NT2/D1 (cell line): ENCODE results near the gene SULT1B1.

ENCODE experiments used
- DNase-seq: peaks from one replicate; pipeline ENCODE4 v3.0.0-alpha.2; 2011; ENCODE audit warnings: low read depth, low spot score
- H3K27me3 ChIP-seq: 2 replicates; pipeline ENCODE4 v1.6.0; 2011; ENCODE audit warnings: mild to moderate bottlenecking; ENCODE audit not compliant: insufficient read length, insufficient read depth
- H3K36me3 ChIP-seq: 2 replicates; pipeline ENCODE4 v1.6.1; 2011; ENCODE audit warnings: mild to moderate bottlenecking, low read length, mixed read lengths; ENCODE audit not compliant: insufficient read depth, insufficient read length
- H3K4me1 ChIP-seq: 2 replicates; pipeline ENCODE4 v1.5.1; 2011; ENCODE audit not compliant: insufficient read depth, insufficient read length
- H3K4me3 ChIP-seq: 2 replicates; pipeline ENCODE4 v1.5.1; 2011; ENCODE audit warnings: low read depth; ENCODE audit not compliant: insufficient read length
- H3K9ac ChIP-seq: 2 replicates; pipeline ENCODE4 v1.6.0; 2011; ENCODE audit warnings: low read depth; ENCODE audit not compliant: insufficient read length
- H3K9me3 ChIP-seq: 2 replicates; pipeline ENCODE4 v1.5.1; 2011; ENCODE audit warnings: mild to moderate bottlenecking, low read length; ENCODE audit not compliant: insufficient read depth
- SUZ12 ChIP-seq: IDR thresholded peaks from 2 replicates; pipeline ENCODE4 v1.6.1; 2011; ENCODE audit not compliant: insufficient read length, insufficient read depth; ENCODE audit errors: extremely low read depth
- YY1 ChIP-seq: IDR thresholded peaks from 2 replicates; pipeline ENCODE4 v1.6.1; 2011; ENCODE audit not compliant: insufficient read length, insufficient read depth
- ZNF274 ChIP-seq: IDR thresholded peaks from 2 replicates; pipeline ENCODE4 v1.6.1; 2011; ENCODE audit warnings: mild to moderate bottlenecking, low read depth, low read length

The SULT1B1 gene

GRCh38 chr4:69760455-69760854, at the start of gene SULT1B1:
Gene SULT1B1 (minus strand): TSS chr4:69760620. CDS start chr4:69755217, 5,403 bp downstream.
- H3K9ac ChIP-seq = no peak within 1 kb of the TSS
- H3K4me1 ChIP-seq = no peaks in the 10 kb centered on the region
- no peaks in the 10 kb centered on the region for H3K27me3 ChIP-seq
- no peak within 1 kb of the TSS for H3K4me3 ChIP-seq
- TF ChIP-seq YY1 = no peak
- no peak for TF ChIP-seq ZNF274
- no peak for TF ChIP-seq SUZ12
- no peak for DNase-seq
- H3K36me3 ChIP-seq = no peaks in the 10 kb centered on the region
- no peaks in the 10 kb centered on the region for H3K9me3 ChIP-seq

- no peaks in the 10 kb centered on the region for H3K4me1 ChIP-seq
- no peak overlapping the region for H3K4me3 ChIP-seq
- H3K36me3 ChIP-seq = no peaks in the 10 kb centered on the region
- TF ChIP-seq ZNF274 (no peak), SUZ12 (no peak), YY1 (no peak)
- no peak for DNase-seq
- no peaks in the 10 kb centered on the region for H3K27me3 ChIP-seq
- H3K9me3 ChIP-seq = no peaks in the 10 kb centered on the region
- no peak overlapping the region for H3K9ac ChIP-seq
These were observed 40.2 kb upstream of the SULT1B1 start for GRCh38 chr4:69800599-69800998.

- no peak for DNase-seq
- Histone ChIP-seq H3K4me3 (no peak overlapping the region), H3K36me3 (no peaks in the 10 kb centered on the region), H3K9me3 (no peaks in the 10 kb centered on the region), H3K4me1 (no peaks in the 10 kb centered on the region), H3K9ac (no peak overlapping the region), H3K27me3 (no peaks in the 10 kb centered on the region)
- TF ChIP-seq ZNF274 (no peak), SUZ12 (no peak), YY1 (no peak)
These were observed 38.9 kb upstream of the SULT1B1 start for GRCh38 chr4:69799337-69799736.

- no peak for DNase-seq
- TF ChIP-seq SUZ12 (no peak), ZNF274 (no peak), YY1 (no peak)
- H3K9ac ChIP-seq = no peak overlapping the region
- H3K4me1 ChIP-seq = no peaks in the 10 kb centered on the region
- no peaks in the 10 kb centered on the region for H3K9me3 ChIP-seq
- no peak overlapping the region for H3K4me3 ChIP-seq
- H3K36me3 ChIP-seq = no peaks in the 10 kb centered on the region
- H3K27me3 ChIP-seq = no peaks in the 10 kb centered on the region
These were observed 33.3 kb upstream of the SULT1B1 start for GRCh38 chr4:69793732-69794131.

GRCh38 chr4:69787879-69788278, 27.5 kb upstream of the SULT1B1 start:
- H3K9ac ChIP-seq = no peak overlapping the region
- H3K9me3 ChIP-seq = peaks cover 7% of the 10 kb centered on the region; the same call in 1 of the 2 replicates
- DNase-seq = no peak
- no peak for TF ChIP-seq YY1
- no peak for TF ChIP-seq ZNF274
- TF ChIP-seq SUZ12 = no peak
- no peaks in the 10 kb centered on the region for H3K4me1 ChIP-seq
- no peaks in the 10 kb centered on the region for H3K27me3 ChIP-seq
- no peaks in the 10 kb centered on the region for H3K36me3 ChIP-seq
- H3K4me3 ChIP-seq = no peak overlapping the region

GRCh38 chr4:69786547-69786946, 26.1 kb upstream of the SULT1B1 start:
- Histone ChIP-seq H3K9ac (no peak overlapping the region), H3K27me3 (no peaks in the 10 kb centered on the region), H3K36me3 (no peaks in the 10 kb centered on the region), H3K4me3 (no peak overlapping the region), H3K4me1 (no peaks in the 10 kb centered on the region), H3K9me3 (peaks cover 7% of the 10 kb centered on the region; the same call in 1 of the 2 replicates)
- no peak for DNase-seq
- TF ChIP-seq ZNF274 (no peak), SUZ12 (no peak), YY1 (no peak)

GRCh38 chr4:69785211-69785831, 24.9 kb upstream of the SULT1B1 start:
- no peak overlapping the region for H3K4me3 ChIP-seq
- TF ChIP-seq ZNF274 = no peak
- no peak for TF ChIP-seq YY1
- no peak for TF ChIP-seq SUZ12
- DNase-seq = no peak
- H3K9me3 ChIP-seq = peaks cover 7% of the 10 kb centered on the region; the same call in 1 of the 2 replicates
- H3K27me3 ChIP-seq = no peaks in the 10 kb centered on the region
- no peaks in the 10 kb centered on the region for H3K36me3 ChIP-seq
- H3K4me1 ChIP-seq = no peaks in the 10 kb centered on the region
- no peak overlapping the region for H3K9ac ChIP-seq
